Myocyte (in vitro differentiated cells): ENCODE results near the gene SNRNP200. TPM values are rescaled to one million over a fixed set of nuclear protein-coding genes. Genes with fewer than 3 reads are reported as not detected.

Experiments used
- total RNA-seq: library from RNA; depleted of rRNA; stranded (reverse); fragments of >200 nt; gene quantifications from 2 replicates; pipeline ENCODE4 v1.2.3, GENCODE V29; 2014

The SNRNP200 gene
- total RNA-seq, 1 donor from 2014 or later, result 38.0 TPM

Other genes with a start within 250 kb of the SNRNP200 start
- not detected in 2 replicates for gene ADRA2B, start 189.0 kb downstream of the SNRNP200 start, total RNA-seq
- not detected in 2 replicates for gene ASTL, start 167.0 kb downstream of the SNRNP200 start, total RNA-seq
- gene DUSP2, start 160.1 kb downstream of the SNRNP200 start, total RNA-seq, result 1.6 and 1.9 TPM in 2 replicates
- 178 and 248 TPM in 2 replicates for gene STARD7, start 96.7 kb downstream of the SNRNP200 start, total RNA-seq
- gene TMEM127, start 39.5 kb downstream of the SNRNP200 start, total RNA-seq, result 38.9 and 45.2 TPM in 2 replicates
- 101 and 125 TPM in 2 replicates for gene CIAO1, start 39.3 kb downstream of the SNRNP200 start, total RNA-seq
- 0.29 TPM in 1 of 2 replicates, not detected in the other for gene ITPRIPL1, start 19.8 kb upstream of the SNRNP200 start, total RNA-seq
- 0.59 TPM in 1 of 2 replicates, not detected in the other for gene NCAPH, start 30.2 kb upstream of the SNRNP200 start, total RNA-seq
- not detected in 2 replicates for gene NEURL3, start 199.8 kb upstream of the SNRNP200 start, total RNA-seq
- 21.9 and 73.8 TPM in 2 replicates for gene ARID5A, start 231.2 kb upstream of the SNRNP200 start, total RNA-seq